ENCODE results near the gene SERPINA9.
A peak's percentile ranks its signal among the peaks of the same experiment; 100 is the strongest.
"Not testable (repeated sequence)": the region's sequence is repeated elsewhere in the genome, so short reads cannot be mapped to it uniquely, and the experiment has no call there.

SERPINA9 gene

DNA sequence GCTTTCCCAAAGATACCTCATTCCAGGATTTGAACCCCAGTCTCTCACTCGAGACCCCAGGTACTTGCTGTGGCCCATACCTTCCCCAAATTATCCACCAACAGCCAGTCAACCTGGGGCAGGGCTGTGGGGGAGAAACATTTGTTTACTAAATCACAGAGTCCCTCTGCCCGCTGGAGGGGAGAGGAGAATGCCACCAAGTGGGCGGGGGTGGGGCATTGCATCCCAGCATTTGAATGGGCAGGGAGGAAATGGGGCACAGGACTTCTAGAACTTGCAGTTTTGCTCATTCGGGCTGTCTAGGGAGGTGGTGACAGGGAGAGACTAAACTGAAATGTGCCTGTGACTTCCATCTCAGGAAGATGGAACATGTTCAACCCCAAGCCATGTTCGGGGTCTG, 10.9 kb upstream of the SERPINA9 start:
- DNase-seq = no peak

DNA sequence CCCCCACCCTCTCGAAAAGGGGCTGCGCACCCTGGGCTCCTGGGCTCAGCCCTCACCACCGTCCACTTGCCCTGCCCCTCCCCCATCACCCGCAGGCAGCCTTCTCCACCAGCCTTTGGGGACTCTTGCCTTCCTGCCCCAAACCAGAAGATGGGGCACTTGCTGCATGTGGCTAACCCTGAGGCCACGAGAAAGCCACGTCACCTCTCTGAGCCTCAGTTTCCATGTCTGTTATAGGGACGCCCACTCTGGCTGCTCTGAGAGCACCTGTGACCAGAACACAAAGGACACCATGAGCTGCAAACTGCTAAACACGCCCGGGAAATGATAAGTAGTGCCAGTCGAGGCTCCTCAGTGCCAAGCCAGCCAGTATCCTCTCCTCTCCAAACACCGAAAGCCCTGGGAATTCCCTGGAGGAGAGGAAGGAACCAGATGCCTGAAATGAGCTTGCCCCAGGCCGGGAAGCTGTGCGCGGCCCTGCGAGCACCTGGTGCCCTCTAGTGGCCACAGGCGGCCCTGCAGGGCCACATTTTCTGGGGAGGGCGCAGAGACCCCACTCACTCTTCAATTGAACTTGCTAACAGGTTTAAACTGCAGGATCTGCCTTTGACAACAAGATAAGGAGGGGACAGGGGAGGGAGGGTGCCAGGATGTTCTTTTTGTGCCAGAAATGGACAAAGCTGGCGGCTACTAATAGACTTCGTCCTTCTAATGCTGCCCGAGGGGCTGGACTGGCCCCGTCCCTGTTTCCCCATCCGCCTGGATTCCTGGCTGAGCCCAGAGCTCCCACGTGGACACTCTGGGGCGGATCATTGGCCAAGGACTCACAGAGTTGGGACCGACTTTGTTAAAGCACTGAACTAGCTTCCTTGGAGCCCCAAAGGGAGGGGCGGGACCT, 10.2 kb upstream of the SERPINA9 start:
- DNase-seq = peak in 36 of 51 donors; percentile 6 to 66 (median 34)

DNA sequence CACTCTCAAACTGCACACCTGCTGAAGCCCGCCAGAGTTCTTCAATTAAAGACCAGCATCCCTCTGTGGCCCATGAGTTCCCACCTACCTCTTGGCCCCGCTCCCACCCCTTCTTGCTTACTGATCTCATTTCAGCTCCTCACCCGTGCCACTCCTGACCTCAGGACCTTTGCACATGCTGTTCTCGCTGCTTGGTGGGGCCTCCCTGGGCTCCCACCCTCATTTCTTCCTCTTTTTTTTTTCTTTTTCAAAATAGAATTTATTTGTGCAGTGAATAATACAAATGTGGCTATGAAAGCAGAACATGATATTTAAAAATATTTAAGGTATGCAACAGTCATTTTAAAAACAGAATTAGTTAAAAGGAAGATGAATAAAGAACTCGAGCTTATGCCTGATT, 8.5 kb upstream of the SERPINA9 start:
- DNase-seq = no peak

DNA sequence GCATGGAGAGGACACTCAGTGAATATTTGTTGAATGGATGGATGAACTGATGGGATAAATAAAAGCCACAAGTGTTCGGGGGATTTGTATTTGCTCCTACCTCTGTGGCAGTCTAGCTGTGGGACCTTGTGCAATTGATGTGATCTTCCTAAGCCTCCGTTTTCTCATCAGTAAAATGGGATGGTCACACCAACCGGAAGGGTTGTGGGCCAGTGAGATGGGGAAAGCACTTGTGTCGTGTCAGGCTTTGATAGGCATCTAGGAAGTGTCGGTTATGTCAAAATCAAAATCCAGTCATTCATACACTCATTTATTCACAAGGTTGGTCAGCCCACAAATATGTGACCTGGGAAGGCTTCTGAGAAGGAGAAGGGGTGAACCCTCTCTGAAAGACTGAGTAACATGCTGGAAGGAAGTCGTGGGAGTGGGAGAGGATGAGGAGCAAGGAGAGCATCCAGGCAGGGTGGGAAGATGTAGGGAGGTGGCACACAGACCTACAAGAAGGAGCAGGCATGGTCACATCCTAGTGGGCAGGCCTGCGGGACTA, 7.8 kb upstream of the SERPINA9 start:
- no peak for DNase-seq

DNA sequence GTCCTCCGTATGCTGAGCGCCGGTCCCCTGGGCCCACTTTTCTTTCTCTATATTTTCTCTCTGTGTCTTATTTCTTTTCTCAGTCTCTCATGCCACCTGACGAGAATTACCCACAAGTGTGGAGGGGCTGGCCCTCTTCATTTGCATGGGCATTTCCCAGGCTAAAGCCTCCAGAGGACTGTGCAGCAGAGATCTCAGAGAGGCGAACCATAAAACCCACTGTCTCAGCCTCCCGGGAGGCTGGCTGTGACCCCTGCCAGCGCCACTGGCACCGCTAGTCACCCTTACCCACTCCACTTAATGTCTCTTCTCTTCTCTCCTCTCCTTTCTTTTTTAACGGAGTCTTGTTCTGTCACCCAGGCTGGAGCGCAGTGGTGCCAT, 7.1 kb upstream of the SERPINA9 start:
- no peak for DNase-seq

DNA sequence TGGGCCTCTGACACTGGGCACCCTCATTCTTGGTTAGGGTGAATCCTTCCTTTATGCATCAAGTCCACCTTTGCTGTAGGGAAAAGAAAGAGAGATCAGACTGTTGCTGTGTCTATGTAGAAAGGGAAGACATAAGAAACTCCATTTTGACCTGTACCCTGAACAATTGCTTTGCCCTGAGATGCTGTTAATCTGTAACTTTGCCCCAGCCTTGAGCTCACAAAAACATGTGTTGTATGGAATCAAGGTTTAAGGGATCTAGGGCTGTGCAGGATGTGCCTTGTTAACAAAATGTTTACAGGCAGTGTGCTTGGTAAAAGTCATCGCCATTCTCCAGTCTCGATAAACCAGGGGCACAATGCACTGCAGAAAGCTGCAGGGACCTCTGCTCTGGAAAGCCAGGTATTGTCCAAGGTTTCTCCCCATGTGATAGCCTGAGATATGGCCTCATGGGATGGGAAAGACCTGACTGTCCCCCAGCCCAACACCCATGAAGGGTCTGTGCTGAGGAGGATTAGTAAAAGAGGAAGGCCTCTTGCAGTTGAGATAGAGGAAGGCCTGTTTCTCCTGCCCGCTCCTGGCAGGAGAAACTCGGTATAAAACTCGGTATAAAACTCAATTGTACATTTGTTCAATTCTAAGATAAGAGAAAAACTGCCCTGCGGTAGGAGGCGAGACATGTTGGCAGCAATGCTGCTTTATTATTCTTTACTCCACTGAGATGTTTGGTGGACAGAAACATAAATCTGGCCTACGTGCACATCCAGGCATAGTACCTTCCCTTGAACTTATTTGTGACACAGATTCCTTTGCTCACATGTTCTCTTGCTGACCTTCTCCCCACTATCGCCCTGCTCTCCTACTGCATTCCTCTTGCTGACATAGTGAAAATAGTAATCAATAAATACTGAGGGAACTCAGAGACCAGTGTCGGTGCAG, 6.4 kb upstream of the SERPINA9 start:
- DNase-seq = not testable (repeated sequence)

DNA sequence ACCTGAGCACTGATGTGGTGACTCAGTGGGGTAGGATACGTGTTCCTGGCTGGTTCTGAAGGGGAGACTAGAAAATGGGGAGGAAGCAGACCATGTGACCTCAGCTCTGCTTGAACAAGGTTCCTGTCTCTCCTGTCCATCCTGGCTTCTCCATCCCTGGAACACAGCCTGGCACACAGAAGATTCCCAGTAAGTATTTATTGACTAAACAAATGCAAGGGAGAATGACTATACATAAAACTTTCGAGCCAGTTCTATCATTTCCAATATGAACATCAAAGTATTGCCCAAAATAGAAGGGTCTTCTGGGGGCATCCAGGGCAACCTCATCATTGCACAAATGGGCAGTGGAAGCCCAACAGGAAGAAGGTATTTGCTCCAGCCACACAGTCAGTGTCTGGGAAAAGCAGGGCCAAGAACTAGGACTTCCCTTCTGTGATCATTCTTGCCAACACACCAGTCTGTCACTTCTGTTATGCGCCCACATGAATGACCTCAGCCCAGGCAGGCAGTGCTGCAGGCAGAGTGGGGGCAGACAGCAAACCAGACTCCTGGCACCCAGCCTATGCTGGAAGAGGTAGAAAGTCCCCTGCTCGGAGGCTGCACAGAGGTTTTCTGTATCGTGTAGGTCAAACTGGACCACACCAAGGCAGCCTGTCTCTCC, 5.6 kb upstream of the SERPINA9 start:
- no peak for DNase-seq

DNA sequence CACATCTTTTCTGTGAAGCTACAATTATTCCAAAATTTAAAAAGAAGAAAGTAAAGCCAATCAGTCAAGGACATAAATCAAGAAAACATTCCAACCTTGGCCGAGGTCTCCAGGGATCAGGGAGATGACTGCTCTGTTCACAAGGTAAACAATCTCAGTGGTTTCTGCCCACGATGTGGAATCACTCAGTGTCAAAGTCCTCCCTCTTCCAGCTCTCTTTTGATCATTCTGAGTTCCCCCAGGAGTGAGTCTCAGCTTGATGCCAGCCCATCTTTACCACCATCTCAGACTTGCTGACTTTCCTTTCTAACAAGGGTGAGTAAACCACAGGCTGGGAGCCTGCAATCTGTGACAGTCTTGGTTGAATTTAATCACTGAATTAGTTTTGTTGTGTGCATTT, 4.8 kb upstream of the SERPINA9 start:
- DNase-seq = no peak

DNA sequence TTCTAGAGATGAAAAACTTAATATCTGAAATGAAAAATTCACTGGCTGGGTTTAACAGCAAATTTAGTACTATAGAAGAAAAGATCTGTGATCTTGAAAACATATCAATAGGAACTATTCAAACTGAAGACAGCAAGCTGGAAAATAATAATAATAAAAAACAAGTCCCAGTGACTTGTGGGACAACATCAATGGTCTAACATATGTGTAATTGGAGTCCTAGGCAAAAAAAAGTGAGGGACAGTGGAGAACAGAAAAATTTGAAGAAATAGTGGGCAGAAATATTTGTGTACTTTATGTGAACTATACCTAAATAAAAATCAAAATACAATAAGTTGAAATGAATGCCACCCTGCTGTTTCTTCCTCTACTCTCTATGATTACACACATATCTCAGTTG, 2.4 kb upstream of the SERPINA9 start:
- no peak for DNase-seq

DNA sequence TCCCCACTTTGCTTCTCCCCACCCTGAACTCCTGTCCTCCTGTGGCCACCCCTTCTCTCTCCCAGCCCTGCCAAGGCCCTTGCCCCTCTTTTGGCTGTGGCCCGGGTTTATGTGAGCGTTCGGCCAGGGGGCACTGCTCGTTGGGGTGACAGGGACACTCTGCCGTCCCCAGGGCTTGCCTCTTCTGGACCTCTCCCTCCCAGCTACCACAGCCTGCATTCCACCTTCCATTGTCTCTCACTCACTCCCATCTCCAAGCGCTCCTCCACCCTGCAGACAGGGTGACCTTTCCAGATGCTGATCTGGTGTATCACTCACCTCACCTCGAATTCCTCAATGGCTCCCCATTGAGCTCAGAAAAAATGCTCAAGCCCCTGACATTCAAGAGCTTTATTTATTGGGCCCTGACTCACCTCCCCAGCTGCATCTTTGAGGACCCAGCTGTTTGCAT, 1.4 kb downstream of the SERPINA9 start:
- no peak for DNase-seq

DNA sequence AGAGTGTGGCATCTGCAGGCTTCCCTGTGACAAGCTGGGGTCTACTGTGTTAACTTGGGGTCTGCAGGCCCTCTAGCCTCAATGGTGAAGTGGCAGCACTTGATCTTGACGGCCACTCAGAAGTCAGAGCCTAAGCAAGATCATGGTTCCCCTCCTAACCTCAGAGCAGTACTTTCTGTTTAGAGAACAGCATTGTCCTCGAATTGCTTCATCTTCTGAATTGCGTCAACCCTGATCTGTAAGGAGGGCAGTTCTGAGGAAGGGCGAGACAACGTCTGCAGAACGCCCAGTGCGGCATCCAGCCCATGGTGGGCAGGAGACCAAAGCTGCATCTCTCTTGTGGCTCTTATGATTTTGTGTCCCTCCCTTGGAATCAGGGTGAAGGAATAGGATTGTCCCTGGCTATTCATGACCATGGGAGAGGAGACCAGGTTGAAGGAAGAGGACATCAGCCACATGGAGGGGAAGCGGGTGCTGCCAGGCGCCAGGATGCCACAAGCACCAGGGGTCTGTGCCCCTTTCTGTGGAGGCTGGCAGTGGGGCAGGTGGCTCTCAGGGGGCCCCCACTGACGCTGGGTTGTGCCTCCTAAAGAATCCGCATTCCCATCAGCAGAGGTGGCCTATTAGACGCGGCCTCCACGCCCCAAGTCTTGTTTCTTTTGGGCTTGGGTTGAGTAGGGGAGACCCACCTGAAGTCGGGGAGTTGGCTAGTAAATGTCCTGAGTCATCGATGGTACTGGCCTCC, 2.2 kb downstream of the SERPINA9 start:
- no peak for DNase-seq

DNA sequence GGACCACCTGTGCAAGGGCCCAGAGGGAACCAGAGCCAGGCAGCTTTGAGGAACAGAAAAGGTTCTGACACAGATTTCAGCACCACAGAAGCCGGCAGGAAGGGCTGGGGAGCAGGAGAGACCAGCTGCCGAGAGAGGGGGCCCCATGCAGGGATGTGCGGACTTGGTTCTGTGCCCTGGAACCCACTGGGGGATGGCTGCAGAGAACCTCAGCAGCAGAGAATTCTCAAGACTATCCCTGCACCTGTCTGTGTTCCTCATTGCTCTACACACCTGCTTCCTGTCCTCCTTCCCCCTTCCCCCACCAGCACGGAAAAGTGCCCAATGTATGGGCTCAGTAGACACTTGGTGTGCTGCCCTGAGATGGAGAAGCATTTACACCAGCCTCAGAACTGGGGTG, 3.2 kb downstream of the SERPINA9 start:
- DNase-seq = no peak

DNA sequence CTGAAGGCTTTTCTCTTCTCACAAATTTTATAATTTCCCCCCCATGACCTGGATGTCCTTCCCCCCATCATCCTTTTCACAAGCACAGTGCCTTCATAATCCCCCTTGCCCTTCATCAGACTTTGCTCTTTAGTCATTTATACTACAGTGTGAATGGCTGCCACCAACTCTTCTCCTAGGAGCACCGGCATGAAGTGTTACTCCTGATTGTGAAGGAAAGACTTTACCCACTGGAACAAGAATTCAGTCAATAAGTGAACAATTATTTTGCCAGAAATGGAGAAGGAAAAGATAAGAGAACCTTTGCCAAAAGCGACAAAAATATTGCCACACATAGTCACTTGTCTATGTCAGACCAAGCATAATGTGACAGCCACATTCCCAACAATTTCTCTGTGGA, 5.0 kb downstream of the SERPINA9 start:
- DNase-seq = no peak

DNA sequence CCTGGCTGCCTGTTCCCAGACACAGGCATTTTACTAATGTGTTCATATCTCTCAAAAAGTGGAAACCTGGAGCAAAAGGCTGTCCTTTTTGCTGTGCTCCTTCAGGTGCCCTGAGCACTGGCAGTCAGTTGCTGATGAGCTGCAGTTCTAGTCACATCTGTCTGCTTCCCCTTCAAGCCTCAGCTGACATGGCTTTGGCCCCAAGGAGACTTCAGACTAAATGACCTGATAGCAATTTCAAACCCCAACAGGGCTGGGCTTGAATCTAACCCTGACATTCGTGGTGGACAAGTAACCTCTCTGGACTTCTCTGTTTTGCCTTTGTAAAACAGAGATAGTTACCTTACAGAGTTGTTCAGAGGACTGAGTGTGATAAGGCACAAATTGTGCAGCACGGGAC, 5.7 kb downstream of the SERPINA9 start:
- DNase-seq = no peak

DNA sequence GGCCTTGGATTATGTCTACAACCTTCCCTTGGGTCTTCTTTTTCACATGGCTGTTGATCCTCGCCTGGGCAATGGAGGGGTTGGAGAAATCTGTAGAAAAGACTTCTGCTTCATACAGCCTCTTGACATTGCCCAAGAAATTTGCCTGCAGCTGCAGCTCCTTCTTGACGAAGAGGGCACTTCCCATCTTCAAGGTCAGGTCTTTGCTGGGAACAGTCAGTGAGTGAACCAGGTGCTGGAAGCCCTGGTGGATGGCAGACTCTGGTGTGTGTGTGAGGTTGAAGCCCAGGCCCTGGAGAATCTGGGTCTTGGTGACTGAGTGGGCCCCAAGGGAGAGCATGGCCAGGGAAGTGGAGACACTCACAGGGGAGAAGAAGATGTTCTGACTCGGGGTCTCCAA, 6.7 kb downstream of the SERPINA9 start:
- no peak for DNase-seq

DNA sequence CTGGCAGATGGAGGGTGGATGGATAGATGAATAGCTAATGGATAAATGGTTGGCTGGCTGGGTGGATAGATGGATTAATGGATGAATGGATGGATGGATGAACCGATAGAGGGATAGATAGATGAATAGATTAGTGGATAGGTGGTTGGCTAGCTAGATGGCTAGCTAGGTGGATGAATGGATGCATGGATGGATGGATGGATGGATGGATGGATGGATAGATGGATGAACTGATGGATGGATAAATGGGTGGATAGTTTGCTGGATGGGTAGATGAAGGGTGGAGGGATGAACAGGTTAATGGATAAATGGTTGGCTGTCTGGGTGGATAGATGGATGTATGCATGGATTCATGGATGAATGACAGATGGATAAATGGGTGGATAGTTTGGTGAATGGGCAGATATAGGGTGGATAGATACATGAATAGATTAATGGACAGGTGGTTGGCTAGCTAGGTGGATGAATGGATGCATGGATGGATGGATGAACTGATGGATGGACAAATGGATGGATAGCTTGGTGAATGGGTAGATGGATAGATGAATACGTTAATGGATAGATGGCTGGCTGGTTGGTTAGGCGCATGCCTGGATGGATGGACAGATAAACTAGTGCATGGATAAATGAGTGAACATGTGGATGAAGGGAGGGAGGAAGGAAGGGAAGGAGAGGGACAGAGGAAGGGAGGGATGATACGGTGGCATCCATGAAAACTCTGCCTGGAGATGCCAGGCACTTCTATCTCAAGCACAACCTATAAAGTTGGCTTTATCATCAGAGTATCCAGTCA, 8.1 kb downstream of the SERPINA9 start:
- no peak for DNase-seq

DNA sequence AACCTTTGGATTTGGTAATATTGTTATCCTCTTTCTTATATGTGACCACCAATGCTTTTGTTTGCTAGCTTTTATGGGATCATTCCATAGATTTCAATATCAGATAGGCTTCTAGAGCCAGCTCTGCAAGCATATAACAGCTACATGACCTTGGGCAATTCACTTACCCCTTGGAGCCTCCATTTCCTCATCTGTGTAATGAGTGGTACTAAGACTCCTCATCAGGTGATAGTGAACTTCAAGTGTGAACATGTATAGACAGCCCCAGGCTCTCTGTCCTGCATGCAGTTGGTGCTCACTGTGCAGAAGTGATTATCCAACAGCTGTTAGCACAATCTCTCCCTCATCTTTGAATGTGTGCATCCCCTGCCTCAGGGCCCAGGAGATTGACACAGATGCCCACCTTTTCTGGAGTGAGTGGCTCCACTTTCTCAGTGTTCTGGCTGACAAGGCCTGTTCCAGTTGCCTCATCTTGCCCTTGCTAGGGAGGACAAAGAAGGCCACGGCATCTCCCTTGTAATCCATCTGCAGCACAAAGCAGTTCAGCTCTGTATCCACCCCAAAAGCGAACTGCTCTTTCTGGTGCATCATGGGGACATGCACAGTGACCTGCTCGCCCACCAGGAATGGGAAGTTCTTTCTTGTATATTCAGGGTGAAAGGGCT, 9.2 kb downstream of the SERPINA9 start:
- no peak for DNase-seq

DNA sequence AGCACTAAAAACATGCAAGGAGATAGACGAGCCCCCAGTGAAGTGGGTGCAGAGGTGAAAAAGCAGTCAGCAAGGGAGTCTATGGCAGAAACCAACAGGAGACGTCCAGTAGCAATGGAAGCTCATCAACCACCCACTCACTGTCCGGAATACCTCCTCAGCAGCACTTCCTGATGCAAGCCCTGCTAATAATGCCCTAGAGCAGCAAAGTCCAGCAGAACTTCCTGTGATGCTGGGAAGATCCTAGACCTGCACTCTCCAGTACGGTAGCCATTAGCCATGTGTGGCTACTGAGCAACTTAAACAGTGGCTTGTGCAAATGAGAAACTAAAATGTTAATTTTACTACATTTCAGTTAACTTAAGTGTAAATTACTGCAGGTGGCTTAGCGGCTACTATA, 11.0 kb downstream of the SERPINA9 start:
- no peak for DNase-seq

DNA sequence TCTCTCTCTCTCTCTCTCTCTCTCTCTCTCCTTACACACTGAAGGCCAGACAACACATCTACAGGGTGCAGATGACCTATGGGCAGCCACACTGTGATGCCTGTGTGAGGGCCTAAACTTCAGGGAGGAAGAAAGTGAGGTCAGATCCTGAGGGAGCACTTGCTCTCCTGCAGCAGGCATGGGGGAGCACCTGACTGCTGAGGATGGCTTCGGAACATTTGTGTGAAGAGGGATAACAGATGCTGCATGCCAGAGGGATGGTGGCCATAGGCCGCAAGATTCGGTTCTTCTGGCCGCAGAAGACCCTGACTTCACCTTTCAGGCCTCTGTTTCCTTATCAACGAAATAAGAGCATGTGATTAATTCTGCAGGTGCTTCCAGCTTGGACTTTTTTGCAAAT, 11.7 kb downstream of the SERPINA9 start:
- no peak for DNase-seq

Measured in hypothalamus (tissue), 51 donors.